IMR-90 (cell line): ENCODE results near the gene ZFHX3. TPM values are rescaled to one million over a fixed set of nuclear protein-coding genes. Genes with fewer than 3 reads are reported as not detected.

Experiments
- ATAC-seq: fragments of 200-7000 bp; cut with Tn5 transposase; 2 replicates; pipeline ENCODE4 v1.9.1; 2020; ENCODE audit warnings: low read depth, mild to moderate bottlenecking, moderate library complexity
- BruUV-seq: library from RNA; stranded (reverse); fragments of 400-500 nt; replicated peaks from 2 replicates; lab custom pipeline; 2021; lab: Mats Ljungman, UMichigan
- CTCF ChIA-PET: fragments of 300-600 bp; formaldehyde crosslinking; extraction: SDS; loops from one replicate; lab custom pipeline; 2021; ENCODE audit warnings: antibody characterized with exemption; lab: Yijun Ruan, JAX
- POLR2A ChIA-PET: fragments of 300-600 bp; sonication (Branson Sonifier 250); formaldehyde crosslinking; loops from one replicate; lab custom pipeline; 2022; ENCODE audit warnings: antibody characterized with exemption; ENCODE audit not compliant: unreplicated experiment; lab: Charles Lee
- DNase-seq: peaks from one replicate; pipeline ENCODE4 v3.0.0; 2013
- H2AFZ ChIP-seq: replicated peaks from 2 replicates; pipeline ENCODE3; 2013; ENCODE audit warnings: low read length, mild to moderate bottlenecking; ENCODE audit not compliant: poor library complexity
- H2AK5ac ChIP-seq: 2 replicates; pipeline ENCODE4 v1.6.1; 2013; ENCODE audit warnings: low read depth, low read length, inconsistent platforms
- H2AK9ac ChIP-seq: replicated peaks from 2 replicates; pipeline ENCODE3; 2013; ENCODE audit warnings: mild to moderate bottlenecking, low read depth, low read length, moderate library complexity; ENCODE audit not compliant: poor library complexity
- H2BK120ac ChIP-seq: 2 replicates; pipeline ENCODE4 v1.6.1; 2013; ENCODE audit warnings: low read depth, low read length, inconsistent platforms
- H2BK15ac ChIP-seq: 3 replicates; pipeline ENCODE4 v1.6.1; 2013; ENCODE audit warnings: low read depth, low read length, inconsistent platforms
- H2BK20ac ChIP-seq: 2 replicates; pipeline ENCODE4 v1.6.1; 2013; ENCODE audit warnings: low read depth, mild to moderate bottlenecking, inconsistent platforms, low read length, moderate library complexity
- H2BK5ac ChIP-seq: 2 replicates; pipeline ENCODE4 v1.6.1; 2013; ENCODE audit warnings: mild to moderate bottlenecking, low read depth, low read length, inconsistent platforms; ENCODE audit not compliant: poor library complexity, severe bottlenecking
- H3K14ac ChIP-seq: replicated peaks from 2 replicates; pipeline ENCODE4 v1.6.1; 2013; ENCODE audit warnings: low read depth, low read length, inconsistent platforms
- H3K18ac ChIP-seq: 2 replicates; pipeline ENCODE4 v1.6.1; 2013; ENCODE audit warnings: low read depth, low read length, control low read depth
- H3K23ac ChIP-seq: 2 replicates; pipeline ENCODE4 v1.6.1; 2013; ENCODE audit warnings: low read depth, low read length, inconsistent platforms
- H3K27ac ChIP-seq: 2 replicates; pipeline ENCODE4 v1.5.1; 2013; ENCODE audit warnings: mild to moderate bottlenecking, control low read depth, low read length; ENCODE audit not compliant: insufficient read depth
- H3K27me3 ChIP-seq: 2 replicates; pipeline ENCODE4 v1.6.1; 2013; ENCODE audit warnings: low read length; ENCODE audit not compliant: control insufficient read depth, insufficient read depth
- H3K36me3 ChIP-seq: 2 replicates; pipeline ENCODE4 v1.6.1; 2013; ENCODE audit warnings: low read length, mixed read lengths; ENCODE audit not compliant: control insufficient read depth, insufficient read depth
- H3K4ac ChIP-seq: 2 replicates; pipeline ENCODE4 v1.6.1; 2013; ENCODE audit warnings: low read depth, low read length, inconsistent platforms
- H3K4me1 ChIP-seq: 2 replicates; pipeline ENCODE4 v1.6.1; 2013; ENCODE audit warnings: low read length, mixed read lengths; ENCODE audit not compliant: control insufficient read depth, insufficient read depth
- H3K4me2 ChIP-seq: 2 replicates; pipeline ENCODE4 v1.6.1; 2013; ENCODE audit warnings: low read depth, mild to moderate bottlenecking, control low read depth, low read length, moderate library complexity
- H3K4me3 ChIP-seq: 2 replicates; pipeline ENCODE4 v1.5.1; 2013; ENCODE audit warnings: low read depth, mild to moderate bottlenecking, control low read depth, low read length, moderate library complexity; ENCODE audit not compliant: insufficient read depth
- H3K56ac ChIP-seq: 2 replicates; pipeline ENCODE4 v1.6.1; 2013; ENCODE audit warnings: low read length, inconsistent platforms; ENCODE audit not compliant: insufficient read depth; ENCODE audit errors: extremely low read depth
- H3K79me1 ChIP-seq, 2 experiments: 2 replicates each; pipeline ENCODE4 v1.6.1; 2013; ENCODE audit warnings: low read length in 2 of 2, inconsistent platforms in 1 of 2, low read depth in 1 of 2
- H3K9ac ChIP-seq: 2 replicates; pipeline ENCODE4 v1.6.1; 2013; ENCODE audit warnings: low read depth, low read length, control low read depth
- H3K9me1 ChIP-seq: 2 replicates; pipeline ENCODE4 v1.6.1; 2013; ENCODE audit warnings: low read length, inconsistent platforms; ENCODE audit not compliant: insufficient read depth
- H3K9me3 ChIP-seq: 2 replicates; pipeline ENCODE4 v1.6.1; 2013; ENCODE audit warnings: low read length; ENCODE audit not compliant: control insufficient read depth, insufficient read depth
- H4K20me1 ChIP-seq: 2 replicates; pipeline ENCODE4 v1.6.1; 2013; ENCODE audit warnings: low read length, inconsistent platforms; ENCODE audit not compliant: insufficient read depth
- H4K5ac ChIP-seq: 2 replicates; pipeline ENCODE4 v1.6.1; 2013; ENCODE audit warnings: mild to moderate bottlenecking, low read depth, low read length, control low read depth
- H4K8ac ChIP-seq, 2 experiments: 2 replicates each; pipeline ENCODE4 v1.6.1; 2013; ENCODE audit warnings: low read depth in 2 of 2, low read length in 2 of 2, control low read depth in 1 of 2, inconsistent platforms in 1 of 2
- H4K91ac ChIP-seq: 2 replicates; pipeline ENCODE4 v1.6.1; 2013; ENCODE audit warnings: low read depth, low read length, inconsistent platforms; ENCODE audit not compliant: insufficient read depth
- BHLHE40 ChIP-seq: fragments of 150-350 bp; IDR thresholded peaks from 2 replicates; pipeline ENCODE4 v1.6.1; 2016; ENCODE audit warnings: mild to moderate bottlenecking, low read depth, low read length
- CEBPB ChIP-seq: IDR thresholded peaks from 2 replicates; pipeline ENCODE4 v1.6.1; 2012; ENCODE audit warnings: low read depth, low read length, improper control_type of control experiment
- CHD1 ChIP-seq: IDR thresholded peaks from 2 replicates; pipeline ENCODE4 v1.6.1; 2012; ENCODE audit warnings: low read depth, low read length, improper control_type of control experiment
- ELK1 ChIP-seq: fragments of 150-350 bp; IDR thresholded peaks from 2 replicates; pipeline ENCODE4 v1.6.1; 2016; ENCODE audit warnings: low read depth, mild to moderate bottlenecking, low read length, moderate library complexity, borderline replicate concordance
- FOS ChIP-seq: fragments of 150-350 bp; IDR thresholded peaks from 2 replicates; pipeline ENCODE4 v1.6.1; 2016; ENCODE audit warnings: low read depth, low read length
- MAFK ChIP-seq: IDR thresholded peaks from 2 replicates; pipeline ENCODE4 v1.6.1; 2012; ENCODE audit warnings: low read depth, low read length, improper control_type of control experiment
- MAZ ChIP-seq: IDR thresholded peaks from 2 replicates; pipeline ENCODE4 v1.6.1; 2012; ENCODE audit warnings: low read depth, mild to moderate bottlenecking, low read length, improper control_type of control experiment, moderate library complexity, borderline replicate concordance
- MXI1 ChIP-seq: IDR thresholded peaks from 2 replicates; pipeline ENCODE4 v1.6.1; 2012; ENCODE audit warnings: low read depth, mild to moderate bottlenecking, low read length, moderate library complexity, borderline replicate concordance
- NFE2L2 ChIP-seq: fragments of 150-350 bp; IDR thresholded peaks from 2 replicates; pipeline ENCODE4 v1.6.1; 2016; ENCODE audit warnings: low read depth, mild to moderate bottlenecking, low read length
- POLR2A ChIP-seq: IDR thresholded peaks from 2 replicates; pipeline ENCODE4 v1.6.1; 2012; ENCODE audit warnings: mild to moderate bottlenecking, low read depth, low read length
- RAD21 ChIP-seq: IDR thresholded peaks from 2 replicates; pipeline ENCODE4 v1.6.1; 2012; ENCODE audit warnings: low read length, improper control_type of control experiment
- RCOR1 ChIP-seq: IDR thresholded peaks from 2 replicates; pipeline ENCODE4 v1.6.1; 2012; ENCODE audit warnings: mild to moderate bottlenecking, low read length, improper control_type of control experiment; ENCODE audit not compliant: insufficient replicate concordance
- RFX5 ChIP-seq: IDR thresholded peaks from 2 replicates; pipeline ENCODE4 v1.8.0; 2012; ENCODE audit warnings: low read depth, mild to moderate bottlenecking, low read length, moderate library complexity
- SMC3 ChIP-seq: fragments of 150-350 bp; IDR thresholded peaks from 2 replicates; pipeline ENCODE4 v1.6.1; 2016; ENCODE audit warnings: low read depth, mild to moderate bottlenecking, antibody characterized with exemption, low read length, moderate library complexity
- USF2 ChIP-seq: fragments of 150-350 bp; IDR thresholded peaks from 2 replicates; pipeline ENCODE4 v1.6.1; 2017; ENCODE audit warnings: mild to moderate bottlenecking, antibody characterized with exemption, low read length, low read depth
- dilution Hi-C: fragments of 300-500 bp; cut with HindIII; formaldehyde crosslinking; loops from one replicate; pipeline ENCODE4 v1.14.3; 2018; ENCODE audit warnings: low sequenced_read_pairs; ENCODE audit not compliant: unreplicated experiment
- in situ Hi-C: fragments of 300-500 bp; cut with MboI; formaldehyde crosslinking; loops from 3 replicates; pipeline ENCODE4 v1.14.3; 2019; ENCODE audit warnings: low sequenced_read_pairs, inconsistent platforms, mixed read lengths
- intact Hi-C: fragments of 100-400 bp; cut with micrococcal nuclease; formaldehyde crosslinking; loops from 2 replicates; pipeline ENCODE4 v1.10.0; 2022
- polyA plus RNA-seq, 3 experiments: library from polyadenylated mRNA; depleted of rRNA; stranded (reverse); fragments of >200 nt; gene quantifications; 2 replicates each; pipeline ENCODE4 v1.2.3, GENCODE V29; 2012; ENCODE audit warnings: low replicate concordance in 1 of 3
- total RNA-seq: library from RNA; depleted of rRNA; stranded (reverse); fragments of >200 nt; gene quantifications from 2 replicates; pipeline ENCODE4 v1.2.3, GENCODE V29; 2012

ZFHX3 gene
- total and polyA plus RNA-seq, 2 of the 4 experiments (the other 2 are of a cell fraction): 1.4 to 1.7 TPM

GRCh38 chr16:72791786-72792185 lies 256.1 kb downstream of the ZFHX3 start:
- no peaks in the 10 kb centered on the region for H3K27me3 ChIP-seq
- no peaks in the 10 kb centered on the region for H4K20me1 ChIP-seq
- no peak overlapping the region for H2AK9ac ChIP-seq
- H3K4ac ChIP-seq: no peak overlapping the region
- no peak overlapping the region for H3K4me3 ChIP-seq
- no peak overlapping the region for H2BK120ac ChIP-seq
- in situ Hi-C loops (no loop called here), intact Hi-C loops (no loop called here), dilution Hi-C loops (no loop called here)
- DNase-seq (no peak), ATAC-seq (no peak)
- no peaks in the 10 kb centered on the region for H3K9me3 ChIP-seq
- BruUV-seq: no TSS peak
- no peak overlapping the region for H4K91ac ChIP-seq
- ChIA-PET CTCF (no interaction called here), POLR2A (no interaction called here)
- no peak overlapping the region for H2AK5ac ChIP-seq
- no peak overlapping the region for H3K9ac ChIP-seq
- H3K14ac ChIP-seq: no peak overlapping the region
- H4K8ac ChIP-seq: no peak overlapping the region
- no peak overlapping the region for H3K18ac ChIP-seq
- no peak for TF ChIP-seq CHD1
- no peak for TF ChIP-seq BHLHE40
- TF ChIP-seq POLR2A: no peak
- no peak for TF ChIP-seq NFE2L2
- no peak for TF ChIP-seq RFX5
- TF ChIP-seq ELK1: no peak
- no peak for TF ChIP-seq USF2
- no peak for TF ChIP-seq FOS
- no peak for TF ChIP-seq SMC3
- TF ChIP-seq RAD21: no peak
- no peak for TF ChIP-seq CEBPB
- no peak for TF ChIP-seq RCOR1
- no peak for TF ChIP-seq MAZ
- no peak for TF ChIP-seq MAFK
- no peak for TF ChIP-seq MXI1
- H2BK20ac ChIP-seq: no peak overlapping the region
- peaks cover 0 to 13% of the 10 kb centered on the region in 2 experiments; a peak in 2 of 4 replicates for H3K79me1 ChIP-seq
- peaks cover 3% of the 10 kb centered on the region for H3K4me1 ChIP-seq
- no peak overlapping the region for H3K23ac ChIP-seq
- peaks cover 4% of the 10 kb centered on the region for H3K9me1 ChIP-seq
- no peak overlapping the region for H3K27ac ChIP-seq
- no peak overlapping the region for H4K5ac ChIP-seq
- H3K4me2 ChIP-seq: no peak overlapping the region
- H2BK15ac ChIP-seq: no peak overlapping the region
- H3K56ac ChIP-seq: no peak overlapping the region
- no peak overlapping the region for H2BK5ac ChIP-seq
- H2AFZ ChIP-seq: no peak overlapping the region
- H3K36me3 ChIP-seq: peaks cover 48% of the 10 kb centered on the region
